Liver (tissue), 2 donors: ENCODE results near the gene ATR.

ENCODE experiments used
- EGR1 ChIP-seq, 2 donors: IDR thresholded peaks; 2 replicates each; pipeline ENCODE4 v1.6.1; 2016 to 2018; ENCODE audit warnings: antibody characterized with exemption in 2 of 2, low read depth in 2 of 2
- FOXA1 ChIP-seq: IDR thresholded peaks from 2 replicates; pipeline ENCODE4 v1.6.1; 2016; ENCODE audit warnings: antibody characterized with exemption
- donor health status: healthy.

GRCh38 chr3:142429582-142429981 lies 149.0 kb downstream of the ATR start:
- TF ChIP-seq EGR1 (IDR thresholded peaks at IDR 0.05; ENCODE audit: low read depth in 2 of 2), result no peak
- TF ChIP-seq FOXA1, result no peak
